Panc1 (cell line): Measurements from ENCODE around the gene PGK2. TPM values are rescaled to one million over a fixed set of nuclear protein-coding genes. Genes with fewer than 3 reads are reported as not detected.

Experiments
- ATAC-seq: fragments of 200-7000 bp; cut with Tn5 transposase; 2 replicates; pipeline ENCODE4 v1.9.1; 2020; ENCODE audit warnings: mild to moderate bottlenecking, moderate library complexity
- BruUV-seq: library from RNA; stranded (reverse); fragments of 400-500 nt; replicated peaks from 2 replicates; lab custom pipeline; 2021; lab: Mats Ljungman, UMichigan
- CTCF ChIA-PET: fragments of 300-600 bp; sonication (Branson Sonifier 250); formaldehyde crosslinking; loops from one replicate; lab custom pipeline; 2022; ENCODE audit warnings: antibody characterized with exemption; lab: Charles Lee
- POLR2A ChIA-PET: fragments of 300-600 bp; sonication (Branson Sonifier 250); formaldehyde crosslinking; loops from one replicate; lab custom pipeline; 2022; ENCODE audit warnings: antibody characterized with exemption; lab: Charles Lee
- DNase-seq: peaks from one replicate; pipeline ENCODE4 v3.0.0-alpha.2; 2010; ENCODE audit warnings: low read depth, low spot score
- H3K27ac ChIP-seq: 2 replicates; pipeline ENCODE4 v1.5.1; 2011; ENCODE audit warnings: mild to moderate bottlenecking, low read length, inconsistent platforms
- H3K27me3 ChIP-seq: fragments of 200-500 bp; sonication (Bioruptor generic); 2 replicates; pipeline ENCODE4 v1.6.0; 2014; ENCODE audit warnings: low read length, inconsistent platforms; ENCODE audit not compliant: control insufficient read depth, insufficient read depth
- H3K36me3 ChIP-seq: fragments of 200-500 bp; sonication (Bioruptor generic); 2 replicates; pipeline ENCODE4 v1.5.1; 2014; ENCODE audit warnings: inconsistent platforms, mild to moderate bottlenecking, low read length, moderate library complexity; ENCODE audit not compliant: control insufficient read depth, insufficient read depth
- H3K4me1 ChIP-seq: 2 replicates; pipeline ENCODE4 v1.5.1; 2011; ENCODE audit warnings: inconsistent platforms, mild to moderate bottlenecking, low read length, moderate library complexity; ENCODE audit not compliant: control insufficient read depth, insufficient read depth
- H3K4me3 ChIP-seq, 2 experiments: 2 replicates each; pipeline ENCODE4 v1.5.1; 2011 to 2012; ENCODE audit warnings: low read depth in 2 of 2, low read length in 2 of 2, mild to moderate bottlenecking in 2 of 2, inconsistent platforms in 1 of 2, moderate library complexity in 1 of 2
- H3K9me3 ChIP-seq: fragments of 200-500 bp; sonication (Bioruptor generic); 2 replicates; pipeline ENCODE4 v1.5.1; 2014; ENCODE audit warnings: low read depth, mild to moderate bottlenecking, inconsistent platforms, low read length, moderate library complexity; ENCODE audit not compliant: control insufficient read depth, insufficient read depth
- POLR2AphosphoS5 ChIP-seq: IDR thresholded peaks from 2 replicates; pipeline ENCODE4 v1.6.1; 2012; ENCODE audit warnings: mild to moderate bottlenecking, low read depth, low read length, moderate library complexity
- REST ChIP-seq, 2 experiments: IDR thresholded peaks; 2 replicates each; pipeline ENCODE4 v1.6.1; 2011 to 2012; ENCODE audit warnings: low read depth in 2 of 2, control low read depth in 1 of 2, low read length in 1 of 2, mild to moderate bottlenecking in 1 of 2, moderate library complexity in 1 of 2; ENCODE audit not compliant: insufficient read depth in 1 of 2
- SIN3A ChIP-seq: IDR thresholded peaks from 2 replicates; pipeline ENCODE4 v1.6.1; 2012; ENCODE audit warnings: low read depth, mild to moderate bottlenecking, low read length, moderate library complexity, borderline replicate concordance; ENCODE audit not compliant: insufficient read depth
- TCF7L2 ChIP-seq: IDR thresholded peaks from 2 replicates; pipeline ENCODE4 v1.6.1; 2011; ENCODE audit warnings: mild to moderate bottlenecking, low read depth, low read length, inconsistent platforms
- in situ Hi-C: cut with HindIII; loops from 2 replicates; pipeline ENCODE4 v1.10.0; 2016; ENCODE audit warnings: low sequenced_read_pairs, low pct_unique_long_range_greater_than_20kb
- intact Hi-C: fragments of 100-400 bp; cut with micrococcal nuclease; formaldehyde crosslinking; loops from one replicate; pipeline ENCODE4 v1.10.0; 2022; ENCODE audit not compliant: unreplicated experiment
- total RNA-seq: library from RNA; stranded (reverse); gene quantifications from one replicate; pipeline ENCODE4 v1.2.1, GENCODE V29; 2021; ENCODE audit not compliant: unreplicated experiment
- TF ChIP-seq, protein P1 (sequence below): fragments of 450-650 bp; IDR thresholded peaks from 2 replicates; pipeline ENCODE4 v1.5.1; 2017; ENCODE audit warnings: mild to moderate bottlenecking

The PGK2 gene
- total RNA-seq, 1 experiment from 2014 or later, result not detected

GRCh38 chr6:49815166-49815565, 28.1 kb upstream of the PGK2 start:
- H3K9me3 ChIP-seq, result no peaks in the 10 kb centered on the region
- H3K27ac ChIP-seq, result no peak overlapping the region
- ChIA-PET CTCF (no interaction called here), POLR2A (no interaction called here)
- intact Hi-C loops, result no loop called here
- no TSS peak for BruUV-seq
- H3K36me3 ChIP-seq, result no peaks in the 10 kb centered on the region; the same call in 1 of the 2 replicates
- no peak for ATAC-seq
- TF ChIP-seq REST (IDR thresholded peaks at IDR 0.05; ENCODE audit: insufficient read depth in 1 of 2, low read depth in 2 of 2, low read length in 1 of 2) (no peak), SIN3A (no peak), POLR2AphosphoS5 (no peak), TCF7L2 (no peak)
- TF ChIP-seq, protein P1, sequence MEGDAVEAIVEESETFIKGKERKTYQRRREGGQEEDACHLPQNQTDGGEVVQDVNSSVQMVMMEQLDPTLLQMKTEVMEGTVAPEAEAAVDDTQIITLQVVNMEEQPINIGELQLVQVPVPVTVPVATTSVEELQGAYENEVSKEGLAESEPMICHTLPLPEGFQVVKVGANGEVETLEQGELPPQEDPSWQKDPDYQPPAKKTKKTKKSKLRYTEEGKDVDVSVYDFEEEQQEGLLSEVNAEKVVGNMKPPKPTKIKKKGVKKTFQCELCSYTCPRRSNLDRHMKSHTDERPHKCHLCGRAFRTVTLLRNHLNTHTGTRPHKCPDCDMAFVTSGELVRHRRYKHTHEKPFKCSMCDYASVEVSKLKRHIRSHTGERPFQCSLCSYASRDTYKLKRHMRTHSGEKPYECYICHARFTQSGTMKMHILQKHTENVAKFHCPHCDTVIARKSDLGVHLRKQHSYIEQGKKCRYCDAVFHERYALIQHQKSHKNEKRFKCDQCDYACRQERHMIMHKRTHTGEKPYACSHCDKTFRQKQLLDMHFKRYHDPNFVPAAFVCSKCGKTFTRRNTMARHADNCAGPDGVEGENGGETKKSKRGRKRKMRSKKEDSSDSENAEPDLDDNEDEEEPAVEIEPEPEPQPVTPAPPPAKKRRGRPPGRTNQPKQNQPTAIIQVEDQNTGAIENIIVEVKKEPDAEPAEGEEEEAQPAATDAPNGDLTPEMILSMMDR, result no peak
- no peaks in the 10 kb centered on the region for H3K27me3 ChIP-seq
- no peaks in the 10 kb centered on the region for H3K4me1 ChIP-seq
- H3K4me3 ChIP-seq, result no peak overlapping the region
- DNase-seq, result no peak
- in situ Hi-C loops, result no loop called here

DNA sequence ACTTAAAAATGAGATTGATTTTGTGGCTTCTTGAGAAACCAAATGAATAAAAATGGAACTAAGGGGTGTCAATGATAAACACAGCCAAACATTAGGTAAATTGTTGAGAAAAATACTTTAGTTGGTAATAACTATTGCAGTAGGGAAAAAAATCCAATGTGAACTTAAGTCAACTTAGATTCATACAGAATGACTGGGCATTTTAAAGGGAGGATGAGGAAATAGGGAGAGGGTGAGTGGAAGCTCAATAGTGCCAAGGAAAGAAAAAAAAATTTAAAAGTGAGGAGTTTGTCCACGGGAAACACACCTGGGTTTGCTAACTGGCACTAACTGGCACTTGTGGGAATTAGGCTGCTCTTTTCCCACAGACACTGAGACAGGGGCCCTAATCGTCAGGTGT, 26.2 kb upstream of the PGK2 start:
- no peak for ATAC-seq
- no peak overlapping the region for H3K4me3 ChIP-seq
- intact Hi-C loops, result no loop called here
- POLR2A ChIA-PET, result no interaction called here
- no peaks in the 10 kb centered on the region; the same call in 1 of the 2 replicates for H3K36me3 ChIP-seq
- no peaks in the 10 kb centered on the region for H3K9me3 ChIP-seq
- BruUV-seq, result no TSS peak
- H3K27ac ChIP-seq, result no peak overlapping the region
- H3K4me1 ChIP-seq, result no peaks in the 10 kb centered on the region
- CTCF ChIA-PET, result no interaction called here
- TF ChIP-seq REST (IDR thresholded peaks at IDR 0.05; ENCODE audit: insufficient read depth in 1 of 2, low read depth in 2 of 2, low read length in 1 of 2), result no peak
- TF ChIP-seq POLR2AphosphoS5, result no peak
- DNase-seq, result no peak
- H3K27me3 ChIP-seq, result no peaks in the 10 kb centered on the region
- in situ Hi-C loops, result no loop called here
